Effector memory CD4-positive, alpha-beta T cell (primary cell): ENCODE measurements around the gene LRMDA.

Experiments used
- DNase-seq, 3 donors: peaks; one replicate each; pipeline ENCODE4 v3.0.0-alpha.2; 2020
- H3K27ac ChIP-seq: 2 replicates; pipeline ENCODE4 v1.7.0; 2013; ENCODE audit warnings: mild to moderate bottlenecking, low read length, moderate library complexity; ENCODE audit not compliant: insufficient read depth, poor library complexity, severe bottlenecking
- H3K27me3 ChIP-seq: replicated peaks from 2 replicates; pipeline ENCODE4 v1.7.0; 2013; ENCODE audit warnings: mild to moderate bottlenecking, low read length; ENCODE audit not compliant: insufficient read depth, control insufficient read depth, poor library complexity, severe bottlenecking
- H3K36me3 ChIP-seq: 2 replicates; pipeline ENCODE4 v1.7.0; 2013; ENCODE audit warnings: mild to moderate bottlenecking, low read length, moderate library complexity; ENCODE audit not compliant: control insufficient read depth, insufficient read depth
- H3K4me1 ChIP-seq: 2 replicates; pipeline ENCODE4 v1.7.0; 2013; ENCODE audit warnings: low read length, mild to moderate bottlenecking; ENCODE audit not compliant: control insufficient read depth, insufficient read depth, poor library complexity, severe bottlenecking
- H3K4me3 ChIP-seq: 2 replicates; pipeline ENCODE4 v1.7.0; 2013; ENCODE audit warnings: low read length, low read depth, mild to moderate bottlenecking; ENCODE audit not compliant: insufficient read depth, poor library complexity, severe bottlenecking
- H3K9me3 ChIP-seq: 2 replicates; pipeline ENCODE4 v1.7.0; 2013; ENCODE audit warnings: mild to moderate bottlenecking, low read length, moderate library complexity; ENCODE audit not compliant: control insufficient read depth

Gene LRMDA

GRCh38 chr10:75434291-75434690 is 2.9 kb downstream of the LRMDA start:
- H3K4me1 ChIP-seq = no peaks in the 10 kb centered on the region

GRCh38 chr10:75435291-75435690 is 3.9 kb downstream of the LRMDA start:
- H3K9me3 ChIP-seq = no peaks in the 10 kb centered on the region
- H3K27me3 ChIP-seq = peaks cover 6% of the 10 kb centered on the region
- DNase-seq = no peak
- no peak overlapping the region for H3K27ac ChIP-seq
- no peaks in the 10 kb centered on the region for H3K4me1 ChIP-seq
- no peaks in the 10 kb centered on the region for H3K36me3 ChIP-seq
- H3K4me3 ChIP-seq = no peak overlapping the region

More at GRCh38 chr10:75434291-75434690, 2.9 kb downstream of the LRMDA start:
- no peaks in the 10 kb centered on the region for H3K36me3 ChIP-seq
- DNase-seq = no peak
- no peaks in the 10 kb centered on the region for H3K9me3 ChIP-seq
- H3K27me3 ChIP-seq = peaks cover 10% of the 10 kb centered on the region
- H3K27ac ChIP-seq = no peak overlapping the region
- no peak overlapping the region for H3K4me3 ChIP-seq

- no peak for DNase-seq
- no peaks in the 10 kb centered on the region for H3K4me1 ChIP-seq
- H3K27me3 ChIP-seq = peaks cover 6% of the 10 kb centered on the region
- H3K27ac ChIP-seq = no peak overlapping the region
- no peaks in the 10 kb centered on the region for H3K36me3 ChIP-seq
- H3K9me3 ChIP-seq = no peaks in the 10 kb centered on the region
- H3K4me3 ChIP-seq = no peak overlapping the region
These were observed 5.5 kb downstream of the LRMDA start for GRCh38 chr10:75436896-75437295.

GRCh38 chr10:75437693-75438092 is 6.3 kb downstream of the LRMDA start:
- Histone ChIP-seq H3K4me1 (no peaks in the 10 kb centered on the region), H3K36me3 (no peaks in the 10 kb centered on the region), H3K4me3 (no peak overlapping the region), H3K27me3 (peaks cover 6% of the 10 kb centered on the region), H3K27ac (no peak overlapping the region), H3K9me3 (no peaks in the 10 kb centered on the region)
- no peak for DNase-seq

GRCh38 chr10:75438275-75438674 is 6.9 kb downstream of the LRMDA start:
- Histone ChIP-seq H3K27ac (no peak overlapping the region), H3K27me3 (peaks cover 2% of the 10 kb centered on the region), H3K4me1 (no peaks in the 10 kb centered on the region)

GRCh38 chr10:75439811-75440210 is 8.4 kb downstream of the LRMDA start:
- H3K4me1 ChIP-seq = no peaks in the 10 kb centered on the region
- no peak overlapping the region for H3K27ac ChIP-seq
- DNase-seq = no peak
- H3K27me3 ChIP-seq = no peaks in the 10 kb centered on the region
- no peak overlapping the region for H3K4me3 ChIP-seq
- H3K9me3 ChIP-seq = peaks cover 8% of the 10 kb centered on the region
- no peaks in the 10 kb centered on the region for H3K36me3 ChIP-seq

More at GRCh38 chr10:75438275-75438674, 6.9 kb downstream of the LRMDA start:
- no peak overlapping the region for H3K4me3 ChIP-seq
- H3K9me3 ChIP-seq = no peaks in the 10 kb centered on the region
- DNase-seq = no peak
- H3K36me3 ChIP-seq = no peaks in the 10 kb centered on the region

- Histone ChIP-seq H3K9me3 (peaks cover 8% of the 10 kb centered on the region), H3K27me3 (no peaks in the 10 kb centered on the region), H3K4me3 (no peak overlapping the region), H3K36me3 (no peaks in the 10 kb centered on the region), H3K27ac (no peak overlapping the region), H3K4me1 (no peaks in the 10 kb centered on the region)
- no peak for DNase-seq
These were observed 8.9 kb downstream of the LRMDA start for GRCh38 chr10:75440271-75440793.

GRCh38 chr10:75441196-75441595 is 9.8 kb downstream of the LRMDA start:
- H3K36me3 ChIP-seq = no peaks in the 10 kb centered on the region
- no peaks in the 10 kb centered on the region for H3K4me1 ChIP-seq
- H3K27me3 ChIP-seq = no peaks in the 10 kb centered on the region

GRCh38 chr10:75441682-75442081 is 10.3 kb downstream of the LRMDA start:
- H3K27me3 ChIP-seq = no peaks in the 10 kb centered on the region
- H3K27ac ChIP-seq = no peak overlapping the region
- H3K36me3 ChIP-seq = no peaks in the 10 kb centered on the region
- peaks cover 8% of the 10 kb centered on the region for H3K9me3 ChIP-seq
- H3K4me3 ChIP-seq = no peak overlapping the region
- no peaks in the 10 kb centered on the region for H3K4me1 ChIP-seq
- DNase-seq = no peak

More at GRCh38 chr10:75441196-75441595, 9.8 kb downstream of the LRMDA start:
- no peak for DNase-seq
- Histone ChIP-seq H3K27ac (no peak overlapping the region), H3K9me3 (peaks cover 8% of the 10 kb centered on the region), H3K4me3 (no peak overlapping the region)

- Histone ChIP-seq H3K9me3 (peaks cover 8% of the 10 kb centered on the region), H3K36me3 (no peaks in the 10 kb centered on the region), H3K27me3 (no peaks in the 10 kb centered on the region), H3K27ac (no peak overlapping the region), H3K4me1 (no peaks in the 10 kb centered on the region), H3K4me3 (no peak overlapping the region)
- no peak for DNase-seq
These were observed 11.9 kb downstream of the LRMDA start for GRCh38 chr10:75443362-75443761.
